CD4-positive, alpha-beta T cell (primary cell): ENCODE measurements around the gene ZBTB22. TPM values are rescaled to one million over a fixed set of nuclear protein-coding genes. Genes with fewer than 3 reads are reported as not detected.
A peak's percentile ranks its signal among the peaks of the same experiment; 100 is the strongest.

Experiments used
- ATAC-seq: fragments of 200-7000 bp; cut with Tn5 transposase; one replicate; pipeline ENCODE4 v1.10.0; 2022; ENCODE audit warnings: mild to moderate bottlenecking; ENCODE audit not compliant: poor library complexity
- CTCF ChIA-PET: fragments of 350-600 bp; sonication (Branson Sonifier 250); formaldehyde crosslinking; loops from one replicate; lab custom pipeline; 2021; ENCODE audit warnings: antibody characterized with exemption, inconsistent platforms; lab: Charles Lee
- POLR2A ChIA-PET: fragments of 350-600 bp; sonication (Branson Sonifier 250); formaldehyde crosslinking; loops from one replicate; lab custom pipeline; 2021; ENCODE audit warnings: antibody characterized with exemption, inconsistent platforms; lab: Charles Lee
- DNase-seq, 14 experiments: peaks; one replicate each; pipeline ENCODE4 v3.0.0-alpha.2; 2013 to 2020; ENCODE audit warnings: mixed read lengths in 2 of 14
- H3K27ac ChIP-seq, 2 donors: one replicate each; pipeline versions ENCODE4 v1.5.1 to v1.7.0; 2013; ENCODE audit warnings: low read length in 2 of 2, low read depth in 1 of 2, mild to moderate bottlenecking in 1 of 2
- H3K27me3 ChIP-seq, 2 experiments: 1 replicate in 1 of 2; 2 replicates in 1 of 2; pipeline versions ENCODE4 v1.6.1 to v1.7.0; 2013; ENCODE audit warnings: low read length in 2 of 2, control low read depth in 1 of 2, mild to moderate bottlenecking in 1 of 2, moderate library complexity in 1 of 2; ENCODE audit not compliant: insufficient read depth in 2 of 2, control insufficient read depth in 1 of 2
- H3K36me3 ChIP-seq: one replicate; pipeline ENCODE4 v1.6.1; 2013; ENCODE audit warnings: low read length, control low read depth; ENCODE audit not compliant: insufficient read depth
- H3K4me1 ChIP-seq: one replicate; pipeline ENCODE4 v1.6.1; 2013; ENCODE audit warnings: low read length, control low read depth; ENCODE audit not compliant: insufficient read depth
- H3K4me3 ChIP-seq: one replicate; pipeline ENCODE4 v1.5.1; 2013; ENCODE audit warnings: mild to moderate bottlenecking, low read length, moderate library complexity
- H3K9me3 ChIP-seq, 2 experiments: 1 replicate in 1 of 2; 2 replicates in 1 of 2; pipeline versions ENCODE4 v1.6.1 to v1.7.0; 2013; ENCODE audit warnings: low read length in 2 of 2, mild to moderate bottlenecking in 2 of 2, control low read depth in 1 of 2, moderate library complexity in 1 of 2; ENCODE audit not compliant: control insufficient read depth in 1 of 2, insufficient read depth in 1 of 2
- H3K27ac Mint-ChIP-seq: one replicate; pipeline ENCODE4 v1.8.0; 2020; ENCODE audit warnings: mixed read lengths
- H3K27me3 Mint-ChIP-seq: one replicate; pipeline ENCODE4 v1.8.0; 2021; ENCODE audit warnings: mixed read lengths
- H3K36me3 Mint-ChIP-seq: one replicate; pipeline ENCODE4 v1.8.0; 2021; ENCODE audit warnings: low read depth, mixed read lengths
- H3K4me1 Mint-ChIP-seq: one replicate; pipeline ENCODE4 v1.8.0; 2021; ENCODE audit warnings: low read depth, mixed read lengths
- H3K4me3 Mint-ChIP-seq: one replicate; pipeline ENCODE4 v1.8.0; 2020; ENCODE audit warnings: mild to moderate bottlenecking, mixed read lengths
- H3K9me3 Mint-ChIP-seq: one replicate; pipeline ENCODE4 v1.8.0; 2020; ENCODE audit warnings: mixed read lengths
- CTCF ChIP-seq: fragments of 200-600 bp; IDR thresholded peaks from one replicate; pipeline ENCODE4 v1.8.0; 2022; ENCODE audit warnings: antibody characterized with exemption, mild to moderate bottlenecking
- intact Hi-C, 2 experiments: fragments of 100-400 bp; cut with DNase I in 1 of 2; cut with micrococcal nuclease in 1 of 2; formaldehyde crosslinking; loops; one replicate each; pipeline versions ENCODE4 v1.15.1 to v1.9.0; 2023 to 2025; cut with DNase I, micrococcal nuclease
- total RNA-seq, 174 experiments: library from RNA in 2 of 174; stranded (reverse) in 2 of 174; gene quantifications; one replicate each; pipeline ENCODE4 v1.2.3 and lab custom pipeline; 2021 to 2026

The ZBTB22 gene
- total RNA-seq, 2 experiments from 2014 or later, result 11.6 to 13.6 TPM

- Mint-ChIP-seq H3K27me3 (no peaks in the 10 kb centered on the region), H3K9me3 (no peaks in the 10 kb centered on the region), H3K4me1 (peaks cover 37% of the 10 kb centered on the region), H3K27ac (no peak overlapping the region), H3K4me3 (no peak overlapping the region), H3K36me3 (peaks cover 71% of the 10 kb centered on the region)
- POLR2A ChIA-PET, result no interaction called here
- DNase-seq (no peak), ATAC-seq (no peak)
- H3K27ac ChIP-seq, result no peak overlapping the region
- H3K36me3 ChIP-seq, result peaks cover 73% of the 10 kb centered on the region
- H3K9me3 ChIP-seq, result no peaks in the 10 kb centered on the region
- no peaks in the 10 kb centered on the region for H3K27me3 ChIP-seq
- no peak for TF ChIP-seq CTCF
- CTCF ChIA-PET, result no interaction called here
- peaks cover 39% of the 10 kb centered on the region for H3K4me1 ChIP-seq
- no peak overlapping the region for H3K4me3 ChIP-seq
- intact Hi-C loops, result no loop called here
Measured at GRCh38 chr6:33305052-33305451, 12.5 kb downstream of the ZBTB22 start.

DNA sequence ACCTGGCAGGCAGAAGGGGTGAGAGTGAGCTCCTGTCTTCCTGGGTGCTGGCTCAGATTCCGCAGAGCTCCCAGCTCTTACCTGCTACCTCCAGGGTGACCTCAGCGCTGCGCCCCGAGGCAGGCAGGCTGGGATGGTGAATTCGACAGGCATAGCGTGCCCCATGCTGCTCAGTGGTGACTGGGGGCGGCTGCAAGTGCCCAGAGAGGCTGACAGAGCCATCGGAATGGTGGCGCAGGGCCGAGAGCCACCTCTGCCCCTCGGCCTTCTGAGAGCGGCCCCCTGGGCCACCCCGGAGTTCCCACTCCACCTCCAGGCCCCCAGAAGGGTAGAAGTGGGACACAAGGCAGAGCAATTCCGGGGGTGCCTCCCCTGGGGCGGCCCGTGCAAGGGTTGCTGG, 13.3 kb downstream of the ZBTB22 start:
- POLR2A ChIA-PET, result interaction anchor here (0.6 to 1.3 kb wide), 2 partner anchors 9 to 37 kb away, joined by 3 read pairs; no protein-coding TSS in a partner anchor
- CTCF ChIA-PET, result no interaction called here
- Histone ChIP-seq H3K4me3 (no peak overlapping the region), H3K36me3 (peaks cover 66% of the 10 kb centered on the region), H3K4me1 (peaks cover 40% of the 10 kb centered on the region), H3K9me3 (no peaks in the 10 kb centered on the region), H3K27ac (no peak overlapping the region), H3K27me3 (no peaks in the 10 kb centered on the region)
- Mint-ChIP-seq H3K27me3 (no peaks in the 10 kb centered on the region), H3K4me1 (peaks cover 45% of the 10 kb centered on the region), H3K4me3 (no peak overlapping the region), H3K36me3 (peaks cover 79% of the 10 kb centered on the region), H3K9me3 (no peaks in the 10 kb centered on the region), H3K27ac (peak overlapping the region; percentile 13)
- TF ChIP-seq CTCF, result no peak
- intact Hi-C loops, result no loop called here
- no peak for DNase-seq
- no peak for ATAC-seq

- no peaks in the 10 kb centered on the region for H3K27me3 ChIP-seq
- no peak for DNase-seq
- POLR2A ChIA-PET, result interaction anchor here (0.7 to 7.5 kb wide), 5 partner anchors 10 to 152 kb away, joined by 4 to 84 read pairs (median 12); partner anchors contain the start of genes B3GALT4, PFDN6, TAPBP and WDR46
- ATAC-seq, result no peak
- Mint-ChIP-seq H3K27me3 (no peaks in the 10 kb centered on the region), H3K4me1 (peaks cover 45% of the 10 kb centered on the region), H3K9me3 (no peaks in the 10 kb centered on the region), H3K27ac (peak overlapping the region; percentile 76), H3K36me3 (peaks cover 72% of the 10 kb centered on the region), H3K4me3 (peak overlapping the region; percentile 30)
- CTCF ChIA-PET, result interaction anchor here (1.0 kb wide), 1 partner anchor 89 kb away, joined by 3 read pairs; no protein-coding TSS in a partner anchor
- H3K4me3 ChIP-seq, result no peak overlapping the region
- no peaks in the 10 kb centered on the region for H3K9me3 ChIP-seq
- intact Hi-C loops, result no loop called here
- peaks cover 48% of the 10 kb centered on the region for H3K4me1 ChIP-seq
- H3K36me3 ChIP-seq, result peaks cover 56% of the 10 kb centered on the region
- no peak for TF ChIP-seq CTCF
- no peak overlapping the region for H3K27ac ChIP-seq
Measured at GRCh38 chr6:33301877-33302276, 15.7 kb downstream of the ZBTB22 start.
